ENCODE results near the gene NTHL1. TPM values are rescaled to one million over a fixed set of nuclear protein-coding genes. Genes with fewer than 3 reads are reported as not detected.

The NTHL1 gene
- polyA plus RNA-seq, 1 experiment = 10.7 TPM

DNA sequence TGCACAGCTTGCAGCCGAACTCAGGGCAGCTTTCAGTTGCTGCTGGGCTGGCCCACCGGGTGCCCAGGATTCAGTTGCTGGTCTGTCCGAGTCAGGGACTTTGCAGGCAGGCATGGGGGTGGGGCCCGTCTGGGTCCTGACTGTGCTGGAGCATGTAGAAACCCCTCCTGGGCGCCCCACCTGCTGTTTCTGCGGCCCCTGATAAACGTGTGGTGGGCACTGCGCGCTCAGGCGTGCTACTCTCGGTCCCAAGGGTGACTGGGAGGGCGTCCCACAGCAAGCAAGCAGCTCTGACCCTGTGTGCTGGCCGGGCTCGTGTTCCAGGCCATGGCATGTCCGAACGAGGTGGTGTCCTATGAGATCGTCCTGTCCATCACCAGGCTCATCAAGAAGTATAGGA is 12.7 kb upstream of the NTHL1 start:
- no peaks in the 10 kb centered on the region for H3K9me3 ChIP-seq (ENCODE audit: control insufficient read depth, insufficient read depth, low read length)
- H3K27me3 ChIP-seq (ENCODE audit: control insufficient read depth, insufficient read depth, low read length) = no peaks in the 10 kb centered on the region
- POLR2A ChIA-PET = no interaction called here
- CTCF ChIA-PET = no interaction called here
- DNase-seq (ENCODE audit: low read depth, low spot score) = no peak
- H3K4me3 ChIP-seq (ENCODE audit: low read depth, low read length) = no peak overlapping the region
- TF ChIP-seq, protein P1, sequence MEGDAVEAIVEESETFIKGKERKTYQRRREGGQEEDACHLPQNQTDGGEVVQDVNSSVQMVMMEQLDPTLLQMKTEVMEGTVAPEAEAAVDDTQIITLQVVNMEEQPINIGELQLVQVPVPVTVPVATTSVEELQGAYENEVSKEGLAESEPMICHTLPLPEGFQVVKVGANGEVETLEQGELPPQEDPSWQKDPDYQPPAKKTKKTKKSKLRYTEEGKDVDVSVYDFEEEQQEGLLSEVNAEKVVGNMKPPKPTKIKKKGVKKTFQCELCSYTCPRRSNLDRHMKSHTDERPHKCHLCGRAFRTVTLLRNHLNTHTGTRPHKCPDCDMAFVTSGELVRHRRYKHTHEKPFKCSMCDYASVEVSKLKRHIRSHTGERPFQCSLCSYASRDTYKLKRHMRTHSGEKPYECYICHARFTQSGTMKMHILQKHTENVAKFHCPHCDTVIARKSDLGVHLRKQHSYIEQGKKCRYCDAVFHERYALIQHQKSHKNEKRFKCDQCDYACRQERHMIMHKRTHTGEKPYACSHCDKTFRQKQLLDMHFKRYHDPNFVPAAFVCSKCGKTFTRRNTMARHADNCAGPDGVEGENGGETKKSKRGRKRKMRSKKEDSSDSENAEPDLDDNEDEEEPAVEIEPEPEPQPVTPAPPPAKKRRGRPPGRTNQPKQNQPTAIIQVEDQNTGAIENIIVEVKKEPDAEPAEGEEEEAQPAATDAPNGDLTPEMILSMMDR (IDR thresholded peaks at IDR 0.05; ENCODE audit: low read depth, low read length) = no peak
- no peak overlapping the region for H3K27ac ChIP-seq (ENCODE audit: low read depth, low read length)

- TF ChIP-seq, protein P1 (IDR thresholded peaks at IDR 0.05; ENCODE audit: low read depth, low read length) = no peak
- DNase-seq (ENCODE audit: low read depth, low spot score) = no peak
- H3K27ac ChIP-seq (ENCODE audit: low read depth, low read length) = no peak overlapping the region
- POLR2A ChIA-PET = interaction anchor here (0.6 to 0.7 kb wide), 3 partner anchors 13 to 94 kb away, joined by 4 to 5 read pairs (median 4); partner anchors contain the start of gene RPS2
- no peaks in the 10 kb centered on the region for H3K27me3 ChIP-seq (ENCODE audit: control insufficient read depth, insufficient read depth, low read length)
- no peaks in the 10 kb centered on the region for H3K9me3 ChIP-seq (ENCODE audit: control insufficient read depth, insufficient read depth, low read length)
- no peak overlapping the region for H3K4me3 ChIP-seq (ENCODE audit: low read depth, low read length)
- CTCF ChIA-PET = no interaction called here
Measured at GRCh38 chr16:2058872-2059271, 11.2 kb upstream of the NTHL1 start.

- H3K4me3 ChIP-seq (ENCODE audit: low read depth, low read length) = no peak overlapping the region
- DNase-seq (ENCODE audit: low read depth, low spot score) = no peak
- H3K9me3 ChIP-seq (ENCODE audit: control insufficient read depth, insufficient read depth, low read length) = no peaks in the 10 kb centered on the region
- H3K27me3 ChIP-seq (ENCODE audit: control insufficient read depth, insufficient read depth, low read length) = no peaks in the 10 kb centered on the region
- TF ChIP-seq, protein P1 (IDR thresholded peaks at IDR 0.05; ENCODE audit: low read depth, low read length) = no peak
- ChIA-PET CTCF (no interaction called here), POLR2A (interaction anchor here (0.7 kb wide), 1 partner anchor 26 kb away, joined by 5 read pairs; no protein-coding TSS in a partner anchor)
- H3K27ac ChIP-seq (ENCODE audit: low read depth, low read length) = no peak overlapping the region
Measured at GRCh38 chr16:2058420-2058819, 10.8 kb upstream of the NTHL1 start.

DNA sequence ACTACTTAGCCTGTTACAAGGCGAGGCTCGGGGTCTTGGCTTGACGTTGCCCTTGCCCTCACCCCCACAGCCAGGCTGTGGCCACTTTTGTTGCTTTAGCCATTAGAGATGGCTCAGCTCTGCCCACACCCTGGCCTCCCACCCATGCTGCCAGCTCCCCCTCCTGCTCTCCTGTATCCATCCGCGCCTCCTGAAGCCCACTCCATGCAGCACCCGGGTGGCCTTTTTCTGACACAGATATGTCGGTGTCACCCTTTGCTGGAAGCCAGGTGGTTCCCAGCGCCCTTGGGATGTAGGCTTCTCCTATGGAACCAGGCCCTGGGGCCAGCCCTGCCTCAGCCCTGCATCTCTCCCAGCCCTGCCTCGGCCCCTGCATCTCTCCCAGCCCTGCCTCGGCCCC is 9.8 kb upstream of the NTHL1 start:
- CTCF ChIA-PET = interaction anchor here (1.8 to 2.2 kb wide), 2 partner anchors 33 to 83 kb away, joined by 7 to 49 read pairs; no protein-coding TSS in a partner anchor
- Histone ChIP-seq H3K27ac (ENCODE audit: low read depth, low read length) (no peak overlapping the region), H3K4me3 (ENCODE audit: low read depth, low read length) (no peak overlapping the region), H3K27me3 (ENCODE audit: control insufficient read depth, insufficient read depth, low read length) (no peaks in the 10 kb centered on the region), H3K9me3 (ENCODE audit: control insufficient read depth, insufficient read depth, low read length) (no peaks in the 10 kb centered on the region)
- TF ChIP-seq, protein P1 (IDR thresholded peaks at IDR 0.05; ENCODE audit: low read depth, low read length) = no peak
- no peak for DNase-seq (ENCODE audit: low read depth, low spot score)
- POLR2A ChIA-PET = no interaction called here

DNA sequence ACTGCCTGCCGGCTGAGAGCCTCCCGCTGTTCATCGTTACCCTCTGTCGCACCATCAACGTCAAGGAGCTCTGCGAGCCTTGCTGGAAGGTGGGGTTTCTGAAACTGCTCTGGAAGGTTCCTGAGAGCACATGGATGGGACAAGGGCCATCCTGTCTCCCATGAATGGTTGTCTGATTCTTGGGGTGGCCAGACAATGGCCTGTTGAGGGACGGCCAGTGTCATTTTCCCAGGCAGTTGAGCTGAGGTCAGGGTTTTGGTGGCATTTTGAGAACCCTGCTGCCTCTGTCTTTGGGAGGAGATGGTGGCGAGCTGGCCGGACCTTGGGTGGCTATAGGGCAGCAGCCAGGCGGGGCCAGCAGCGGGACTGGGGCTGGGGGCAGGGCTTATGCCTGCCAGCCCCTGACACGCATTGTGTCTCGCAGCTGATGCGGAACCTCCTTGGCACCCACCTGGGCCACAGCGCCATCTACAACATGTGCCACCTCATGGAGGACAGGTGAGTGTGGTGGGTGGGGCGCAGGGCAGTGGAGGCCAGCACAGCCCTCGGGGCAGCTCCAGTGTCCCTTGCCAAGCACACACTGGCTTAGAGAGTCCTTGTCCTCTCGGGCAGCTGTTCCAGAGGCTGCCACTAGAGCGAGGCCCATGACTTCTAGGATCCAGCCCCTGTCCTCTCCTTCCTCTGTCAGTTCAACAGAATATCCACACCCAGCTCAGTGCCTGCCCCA is 9.2 kb upstream of the NTHL1 start:
- CTCF ChIA-PET = interaction anchor here (0.7 to 2.2 kb wide), 3 partner anchors 33 to 84 kb away, joined by 3 to 49 read pairs (median 7); partner anchors contain the start of gene NPW
- H3K4me3 ChIP-seq (ENCODE audit: low read depth, low read length) = no peak overlapping the region
- TF ChIP-seq, protein P1 (IDR thresholded peaks at IDR 0.05; ENCODE audit: low read depth, low read length) = 0 out of 2 replicates have a peak, but pooled peaks have one; percentile 10
- no peak for DNase-seq (ENCODE audit: low read depth, low spot score)
- no peaks in the 10 kb centered on the region for H3K27me3 ChIP-seq (ENCODE audit: control insufficient read depth, insufficient read depth, low read length)
- no peak overlapping the region for H3K27ac ChIP-seq (ENCODE audit: low read depth, low read length)
- POLR2A ChIA-PET = no interaction called here
- H3K9me3 ChIP-seq (ENCODE audit: control insufficient read depth, insufficient read depth, low read length) = no peaks in the 10 kb centered on the region
